CD4-positive, alpha-beta T cell treated with Interleukin-1 beta for 1 hour (primary cell): ENCODE data around the gene POLR2M.
A peak's percentile ranks its signal among the peaks of the same experiment; 100 is the strongest.

Experiments used
- DNase-seq, 2 donors: peaks; one replicate each; pipeline ENCODE4 v3.0.0-alpha.2; 2020 to 2022

Gene POLR2M

GRCh38 chr15:57692709-57693108 is 13.8 kb upstream of the POLR2M start:
- DNase-seq, result no peak

- DNase-seq, result no peak
These were observed 12.2 kb upstream of the POLR2M start for GRCh38 chr15:57694279-57694678.

- no peak for DNase-seq
These were observed 10.4 kb upstream of the POLR2M start for GRCh38 chr15:57696146-57696545.

- no peak for DNase-seq
These were observed 8.9 kb upstream of the POLR2M start for GRCh38 chr15:57697588-57697987.

- DNase-seq, result no peak
These were observed 8.3 kb upstream of the POLR2M start for GRCh38 chr15:57698243-57698642.

- DNase-seq, result no peak
These were observed 7.5 kb upstream of the POLR2M start for GRCh38 chr15:57698991-57699390.

GRCh38 chr15:57703387-57703786 is 3.1 kb upstream of the POLR2M start:
- peak in 1 of 2 donors; percentile 36 for DNase-seq

GRCh38 chr15:57704441-57704840 is 2.1 kb upstream of the POLR2M start:
- no peak for DNase-seq

- no peak for DNase-seq
These were observed 639 bp upstream of the POLR2M start for GRCh38 chr15:57705746-57706404.

GRCh38 chr15:57708047-57708446 is 1.5 kb downstream of the POLR2M start:
- DNase-seq, result no peak

GRCh38 chr15:57718309-57718708 is 11.8 kb downstream of the POLR2M start:
- no peak for DNase-seq

GRCh38 chr15:57720867-57721266 is 14.4 kb downstream of the POLR2M start:
- DNase-seq, result no peak

GRCh38 chr15:57726411-57726810 is 19.9 kb downstream of the POLR2M start:
- no peak for DNase-seq

- no peak for DNase-seq
These were observed 20.5 kb downstream of the POLR2M start for GRCh38 chr15:57727031-57727430.

- DNase-seq, result no peak
These were observed 21.9 kb downstream of the POLR2M start for GRCh38 chr15:57728436-57728835.

- no peak for DNase-seq
These were observed 24.4 kb downstream of the POLR2M start for GRCh38 chr15:57730876-57731275.

GRCh38 chr15:57731530-57732103 is 25.1 kb downstream of the POLR2M start:
- DNase-seq, result no peak

GRCh38 chr15:57732526-57733331 is 26.2 kb downstream of the POLR2M start:
- peak; percentile 4 to 36 for DNase-seq

- no peak for DNase-seq
These were observed 28.3 kb downstream of the POLR2M start for GRCh38 chr15:57734860-57735259.

- no peak for DNase-seq
These were observed 28.9 kb downstream of the POLR2M start for GRCh38 chr15:57735431-57735830.

GRCh38 chr15:57735891-57736290 is 29.4 kb downstream of the POLR2M start:
- no peak for DNase-seq

- no peak for DNase-seq
These were observed 30.1 kb downstream of the POLR2M start for GRCh38 chr15:57736591-57736990.

GRCh38 chr15:57738734-57739237 is 32.3 kb downstream of the POLR2M start:
- DNase-seq, result no peak

GRCh38 chr15:57740048-57740447 is 33.5 kb downstream of the POLR2M start:
- DNase-seq, result no peak
